NCI-H748 (cell line): ENCODE results near the gene RASGRF2.

ENCODE experiments used
- DNase-seq: peaks from one replicate; lab custom pipeline; 2025; ENCODE audit not compliant: unreplicated experiment; lab: John Stamatoyannopoulos, UW

Gene RASGRF2

DNA sequence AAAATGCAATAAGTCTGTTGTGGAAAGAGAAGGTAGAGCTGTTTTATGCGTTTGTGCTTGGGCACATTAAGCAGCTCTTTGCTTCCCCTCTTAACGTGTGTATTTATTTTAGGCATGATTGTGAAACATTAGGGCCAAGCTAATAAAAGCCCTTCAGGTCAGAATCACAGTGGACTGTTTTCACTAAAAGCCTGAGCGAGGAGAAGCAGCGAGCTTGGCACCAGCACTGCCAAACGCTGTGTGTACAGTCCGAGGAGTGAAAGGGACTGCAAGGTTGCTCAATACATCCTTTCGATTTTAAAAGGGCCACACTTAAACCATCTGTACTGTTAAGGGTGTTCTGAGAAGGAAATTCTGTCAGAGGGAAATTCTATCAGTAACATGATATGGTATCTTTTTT is 165.8 kb downstream of the RASGRF2 start:
- DNase-seq, result peak; percentile 49

DNA sequence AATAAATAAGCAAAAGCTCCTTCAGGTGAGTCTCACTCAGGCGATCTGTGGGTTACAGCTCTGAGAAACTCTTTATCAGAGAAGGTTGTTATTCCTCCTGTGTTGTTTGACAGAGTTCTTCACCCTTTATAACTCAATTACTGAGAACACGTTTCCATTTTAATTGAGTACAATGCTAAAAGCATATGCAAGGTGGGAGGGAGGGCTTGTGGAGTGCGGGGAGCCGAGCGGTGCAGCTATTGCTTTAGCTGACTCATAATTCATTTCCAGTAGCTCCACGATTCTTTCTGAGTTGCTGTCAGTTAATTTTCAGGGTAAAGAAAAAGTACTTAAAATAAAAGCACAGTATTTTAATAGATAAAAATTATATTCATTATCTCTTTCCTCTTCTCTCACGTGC is 168.3 kb downstream of the RASGRF2 start:
- no peak for DNase-seq

DNA sequence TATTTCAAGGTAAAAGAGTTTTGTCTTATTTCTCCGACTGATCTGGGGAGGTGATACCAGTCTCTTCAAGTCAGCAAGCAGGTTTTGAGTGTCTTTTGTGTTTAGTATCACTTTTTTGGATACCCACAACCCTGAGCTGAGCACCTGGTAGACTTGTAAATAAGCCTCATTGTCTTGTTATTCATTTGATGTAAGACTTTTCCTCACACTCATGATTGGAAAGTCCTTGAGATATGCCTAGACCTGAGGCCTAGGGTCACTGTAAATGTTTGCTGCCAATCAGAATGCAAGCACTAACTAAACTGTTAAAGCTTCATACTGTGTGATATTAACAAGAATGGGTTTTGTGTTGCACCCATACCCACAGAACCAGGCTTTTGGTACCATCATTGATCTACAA is 172.2 kb downstream of the RASGRF2 start:
- no peak for DNase-seq

DNA sequence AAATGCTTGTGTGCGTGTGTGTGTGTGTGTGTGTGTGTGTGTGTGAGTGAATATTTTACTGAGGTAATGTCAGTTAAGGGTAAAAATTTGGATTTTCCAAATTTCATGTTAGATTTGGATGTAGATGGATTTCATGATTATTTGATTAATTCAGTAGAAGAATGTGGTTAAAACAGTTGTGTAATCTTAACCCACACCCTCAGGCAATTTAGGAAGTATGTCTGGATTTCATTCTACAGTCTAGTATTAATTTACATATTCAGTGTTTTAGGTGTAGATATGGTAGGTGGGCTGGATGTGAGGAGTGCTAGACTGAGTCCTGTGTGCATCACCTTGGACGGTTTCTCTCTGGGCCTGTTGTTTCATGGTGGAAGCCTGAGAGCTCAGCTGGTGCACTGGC is 173.9 kb downstream of the RASGRF2 start:
- no peak for DNase-seq

DNA sequence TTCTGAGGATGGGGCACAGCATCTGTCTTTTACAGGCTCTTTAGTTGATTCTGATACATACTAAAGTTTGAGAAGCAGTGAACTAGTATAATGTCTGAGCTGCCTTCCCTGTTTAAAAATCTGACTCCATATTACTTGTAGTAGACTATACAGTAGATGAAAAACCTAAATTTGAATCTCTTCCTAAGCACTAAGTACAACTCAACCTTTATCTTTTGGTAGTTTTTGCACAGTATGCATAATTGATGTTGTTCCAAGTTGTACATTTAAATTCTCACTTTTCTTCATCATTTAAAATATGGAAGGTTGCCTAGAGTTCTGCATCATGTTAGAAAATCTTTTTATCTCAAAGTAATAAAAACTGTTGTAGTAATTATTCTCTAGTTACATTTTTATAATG is 174.4 kb downstream of the RASGRF2 start:
- no peak for DNase-seq

DNA sequence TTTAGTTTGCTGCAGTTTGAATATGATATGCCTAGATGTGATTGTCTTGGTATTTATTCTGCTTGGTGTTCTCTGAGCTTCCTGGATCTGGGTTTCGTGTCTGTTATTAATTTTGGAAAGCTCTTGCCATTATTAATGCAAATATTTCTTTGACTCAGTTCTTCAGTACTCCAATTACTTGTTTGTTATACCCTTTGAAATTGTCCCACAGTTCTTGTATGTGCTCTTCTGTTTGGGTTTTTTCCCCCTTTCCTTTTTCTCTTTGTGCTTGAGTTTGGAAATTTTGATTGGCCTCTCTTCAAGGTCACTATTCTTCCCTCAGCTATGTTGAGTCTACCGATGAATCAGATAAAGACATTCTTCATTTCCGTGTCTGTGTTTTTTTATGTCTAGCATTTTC is 176.4 kb downstream of the RASGRF2 start:
- DNase-seq, result no peak

DNA sequence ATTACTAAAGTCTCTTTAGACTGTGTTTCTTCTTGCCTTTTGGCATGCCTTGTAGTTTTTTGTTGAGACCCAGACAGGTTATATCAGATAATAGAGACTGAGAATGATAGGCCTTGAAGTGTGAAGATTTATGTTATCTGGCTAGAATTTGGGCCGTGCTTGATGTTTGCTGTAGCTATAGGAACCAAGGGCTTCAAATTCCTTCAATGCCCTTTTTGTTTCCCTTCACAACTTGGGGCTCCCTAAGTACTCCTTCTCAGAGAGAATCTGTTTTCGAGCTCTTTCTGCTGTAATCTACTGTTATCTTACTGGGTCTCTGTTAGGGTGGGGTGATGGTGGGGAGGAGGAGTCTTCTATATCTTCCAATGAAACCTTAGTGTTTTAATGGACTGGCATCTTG is 177.7 kb downstream of the RASGRF2 start:
- no peak for DNase-seq

DNA sequence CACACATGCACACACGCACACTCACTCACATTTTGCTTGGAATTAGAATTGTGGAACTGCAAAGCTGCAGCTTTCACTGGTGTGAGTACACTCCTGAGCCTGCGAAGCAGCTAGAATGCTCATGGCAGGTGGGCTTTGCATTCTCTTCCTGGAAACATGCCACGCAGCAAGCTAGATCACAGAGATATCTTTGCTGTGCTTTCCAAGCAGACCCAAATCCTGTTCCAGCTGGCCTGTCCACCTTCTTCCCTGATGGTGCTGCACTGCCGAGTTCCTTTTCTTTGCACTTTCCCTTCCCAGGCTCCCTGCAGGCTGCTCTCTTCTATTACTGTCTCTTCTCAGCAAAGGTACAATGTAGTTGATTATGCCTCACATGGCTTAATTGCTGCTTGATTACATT is 180.3 kb downstream of the RASGRF2 start:
- no peak for DNase-seq

DNA sequence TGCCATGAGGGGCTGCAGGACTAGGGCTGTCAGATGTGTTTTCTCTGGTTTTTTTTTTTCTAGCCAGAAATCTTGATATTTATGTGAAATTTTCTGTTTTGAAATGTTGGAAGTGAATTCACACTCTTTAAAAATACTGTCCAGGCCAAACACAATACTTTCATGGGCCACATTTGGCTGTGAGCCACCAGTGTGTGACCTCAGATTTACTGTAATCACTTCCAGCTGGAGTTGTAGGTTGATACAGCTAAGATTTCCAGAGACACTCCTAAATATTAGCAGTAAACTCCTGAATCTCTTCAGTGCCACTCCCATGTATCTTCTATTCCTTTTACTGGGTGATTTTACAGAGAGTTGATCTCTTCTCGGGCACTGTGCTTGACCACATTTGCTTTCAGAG is 180.8 kb downstream of the RASGRF2 start:
- DNase-seq, result no peak

DNA sequence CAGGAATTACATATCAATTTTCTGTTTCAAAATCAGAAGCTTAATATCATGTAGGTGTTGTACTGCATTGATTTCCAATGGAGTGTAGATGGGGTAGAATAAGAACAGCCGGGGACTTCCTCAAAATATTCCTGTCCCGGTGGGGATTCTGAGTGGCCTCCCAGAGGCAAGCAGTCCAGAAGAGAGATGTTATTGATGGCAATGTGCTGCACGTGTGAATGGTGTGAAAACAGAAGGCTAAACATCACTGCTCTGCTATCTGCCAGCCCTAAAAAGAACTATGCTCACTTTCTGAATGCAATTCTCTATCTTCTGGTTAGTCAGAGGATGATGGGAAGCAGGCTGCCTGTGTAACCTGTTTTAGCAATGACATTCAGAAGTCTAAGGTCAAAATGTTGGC is 181.9 kb downstream of the RASGRF2 start:
- DNase-seq, result no peak

DNA sequence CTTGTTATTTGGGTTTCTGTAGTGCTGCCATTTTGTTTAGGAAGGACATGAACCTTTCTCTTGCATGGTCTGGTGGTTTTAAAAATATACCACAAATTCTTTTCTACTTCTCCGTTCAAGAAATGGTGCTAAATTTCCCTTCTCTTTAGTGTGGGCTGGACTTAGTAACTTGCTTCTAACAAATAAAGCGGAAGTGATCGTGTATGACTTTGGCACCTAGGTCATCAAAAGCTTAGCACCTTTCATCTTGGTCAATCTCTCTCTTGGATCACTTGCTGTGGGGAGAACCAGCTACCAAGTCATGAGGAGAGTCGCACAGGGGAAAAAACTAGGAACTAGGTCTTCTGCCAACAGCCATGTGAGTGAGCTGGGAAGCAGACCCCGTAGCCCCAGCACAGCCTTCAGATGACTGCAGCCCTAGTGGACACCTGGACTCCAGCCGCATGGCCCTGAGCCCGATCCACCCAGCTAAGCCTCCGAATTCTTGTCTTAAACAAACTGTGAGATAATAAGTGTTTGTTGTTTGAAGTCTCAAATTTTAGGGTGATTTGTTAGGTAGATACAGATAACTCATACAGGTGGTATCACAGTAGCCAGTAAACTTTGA is 185.3 kb downstream of the RASGRF2 start:
- DNase-seq, result no peak

DNA sequence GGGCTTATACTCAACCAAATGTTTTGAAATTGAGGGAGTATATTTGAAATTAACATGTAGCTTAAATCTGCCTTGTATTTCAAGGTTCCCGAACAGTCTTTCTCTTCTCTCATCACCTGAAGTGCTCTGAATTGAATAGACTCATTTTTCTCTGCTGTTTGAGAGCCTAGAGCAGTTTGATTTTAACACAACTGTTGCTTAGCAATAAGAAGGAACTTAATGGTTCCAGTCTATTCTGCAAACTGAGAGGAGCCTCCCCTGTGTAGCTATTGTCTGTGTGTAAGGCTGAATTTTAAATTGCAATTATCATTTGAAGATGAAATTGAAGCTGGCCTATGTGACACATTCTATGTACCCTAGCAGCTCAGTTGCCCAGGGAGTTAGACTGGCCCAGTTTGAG is 185.9 kb downstream of the RASGRF2 start:
- peak; percentile 66 for DNase-seq

DNA sequence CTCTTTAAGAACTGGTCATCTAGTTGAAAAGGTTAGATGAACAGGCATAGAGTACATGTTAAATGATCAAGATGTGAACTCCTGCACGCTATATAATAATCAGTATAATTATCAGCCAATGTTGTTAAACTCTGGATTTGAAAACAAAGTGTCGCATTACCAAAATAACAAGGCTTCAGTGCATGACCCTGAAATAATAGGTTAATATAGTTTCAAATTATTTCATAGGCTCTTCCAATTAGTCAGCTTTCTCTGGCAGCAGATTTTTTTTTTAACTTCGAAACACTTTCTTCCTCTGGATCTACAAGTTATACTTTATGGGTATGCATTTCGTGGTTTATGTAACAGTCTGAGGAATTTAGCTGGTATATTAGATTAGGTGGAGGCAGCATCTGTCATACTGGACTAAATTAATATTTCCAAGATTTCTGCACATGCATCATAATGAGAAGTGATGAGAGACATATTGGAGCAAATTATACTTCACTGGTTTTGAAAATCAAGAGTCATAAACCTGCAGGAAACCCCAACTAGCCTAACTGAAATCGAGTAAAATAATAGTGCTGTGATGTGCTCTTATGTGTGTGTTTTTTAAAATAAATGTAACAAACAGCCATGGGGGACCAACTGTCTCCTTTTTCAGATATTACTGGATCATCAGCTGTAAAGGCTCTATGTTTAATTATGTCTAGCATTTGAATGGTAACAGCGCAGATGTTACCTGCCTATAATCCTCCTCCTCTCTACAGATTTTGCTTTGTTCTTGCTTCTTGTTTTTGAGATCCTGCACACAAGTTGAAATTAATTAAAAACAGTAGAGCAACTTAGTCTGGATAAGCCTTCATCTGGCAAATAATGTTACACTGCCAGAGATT is 187.1 kb downstream of the RASGRF2 start:
- DNase-seq, result no peak

DNA sequence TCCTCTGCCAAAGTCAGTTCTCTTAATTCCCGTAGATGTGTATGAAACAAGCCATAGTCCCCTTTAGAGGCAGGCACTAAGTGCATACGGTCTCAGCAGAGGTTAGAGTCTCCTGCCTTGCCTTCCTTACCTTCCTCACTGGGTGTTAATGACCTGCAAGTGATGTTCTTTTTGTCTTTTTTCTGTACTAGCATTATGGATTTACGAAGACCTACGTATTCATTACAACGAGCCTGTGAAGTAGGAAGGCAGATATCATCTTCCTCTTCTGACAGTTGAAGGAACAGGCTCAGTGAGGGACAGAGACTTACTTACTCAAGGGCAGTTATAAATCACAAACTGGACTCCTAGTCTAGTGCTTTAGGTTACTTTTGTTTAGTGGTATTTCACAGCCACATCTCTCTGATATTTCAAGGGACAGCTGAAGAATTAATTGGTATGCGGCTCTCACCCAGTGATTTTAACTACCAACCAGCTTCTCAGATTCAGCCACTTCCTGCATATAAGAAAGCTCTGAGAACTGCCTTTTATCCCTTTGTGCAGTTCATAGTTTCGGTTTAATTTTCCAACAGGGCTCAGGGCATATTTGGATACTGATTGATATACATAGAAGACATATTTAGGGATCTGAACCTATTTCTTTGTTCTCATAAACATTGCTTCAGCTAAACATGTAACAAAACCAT is 187.9 kb downstream of the RASGRF2 start:
- DNase-seq, result no peak

DNA sequence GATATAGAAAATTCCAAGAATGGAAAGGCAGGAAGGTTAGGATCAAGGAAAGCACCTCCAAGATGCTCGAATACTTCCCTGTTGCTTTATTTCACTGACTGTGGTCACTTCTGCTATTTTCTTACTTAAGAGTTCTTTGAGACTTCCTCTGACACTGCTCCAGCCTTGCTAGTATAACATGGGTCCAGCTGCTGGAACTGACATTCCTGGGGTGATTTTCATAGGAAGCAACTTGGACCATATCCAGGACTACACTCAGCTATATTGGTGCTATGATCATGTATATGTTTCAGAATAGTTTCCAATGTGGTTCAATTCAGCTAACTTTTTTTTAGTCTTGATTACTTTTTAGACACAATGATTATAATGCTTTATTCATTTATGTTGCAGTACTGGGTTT is 191.4 kb downstream of the RASGRF2 start:
- DNase-seq, result no peak

DNA sequence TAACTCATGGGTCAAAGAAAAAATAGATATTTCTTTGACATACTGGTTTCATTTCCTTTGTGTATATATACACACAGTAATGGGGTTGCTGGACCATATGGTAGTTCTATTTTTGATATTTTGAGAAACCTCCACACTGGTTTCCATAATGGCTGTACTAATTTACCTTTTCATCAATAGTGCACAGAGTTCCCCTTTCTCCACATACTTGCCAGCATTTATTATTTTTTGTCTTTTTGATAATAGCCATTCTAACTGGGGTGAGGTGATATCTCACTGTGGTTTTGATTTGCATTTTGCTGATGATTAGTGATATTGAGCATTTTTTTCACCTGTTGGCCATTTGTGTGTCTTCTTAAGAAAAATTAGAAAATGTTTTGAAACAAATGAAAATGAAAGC is 194.6 kb downstream of the RASGRF2 start:
- DNase-seq, result no peak

DNA sequence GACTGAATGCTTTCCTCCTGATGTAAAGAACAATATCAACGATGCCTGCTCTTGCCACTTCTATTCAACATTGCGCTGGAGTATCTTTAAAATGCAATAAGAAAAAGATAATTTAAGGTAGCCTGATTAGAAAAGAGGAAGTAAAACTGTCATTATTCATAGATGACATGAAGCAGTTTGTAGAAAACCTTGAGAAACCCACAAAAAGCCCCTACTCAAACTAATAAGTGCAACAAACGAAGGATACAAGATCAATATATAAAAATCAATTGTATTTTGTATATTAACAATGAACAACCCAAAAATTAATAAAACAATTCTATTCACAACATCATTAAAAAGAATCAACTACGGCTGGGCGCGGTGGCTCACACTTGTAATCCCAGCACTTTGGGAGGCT is 196.6 kb downstream of the RASGRF2 start:
- no peak for DNase-seq

DNA sequence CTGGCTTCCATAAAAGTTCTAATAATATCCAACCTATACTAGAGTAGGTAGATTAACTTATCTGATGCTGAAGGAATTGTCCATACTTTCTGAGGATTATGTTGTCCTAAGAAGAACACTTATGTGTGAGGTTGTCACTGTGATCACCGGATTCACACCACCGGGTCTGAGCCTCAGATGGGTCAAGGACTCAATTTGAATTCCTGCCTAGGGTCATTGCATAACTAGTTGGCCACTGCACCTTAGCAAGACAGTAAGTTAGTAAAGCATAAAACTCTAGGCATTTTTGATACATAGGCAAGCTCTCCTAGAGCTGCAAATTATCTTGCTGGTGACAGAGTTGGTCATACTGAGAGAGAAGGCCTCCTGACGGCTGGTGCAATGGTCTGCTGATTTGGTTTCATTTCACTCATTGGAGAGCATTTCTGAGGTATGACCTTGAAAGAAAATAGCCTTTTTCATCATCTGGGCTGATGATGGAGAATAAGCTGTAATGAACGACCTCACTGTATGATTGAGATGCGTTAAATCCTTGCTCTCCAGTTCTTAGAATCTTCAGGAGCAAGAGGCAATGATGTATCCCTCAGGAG is 200.9 kb downstream of the RASGRF2 start:
- no peak for DNase-seq

DNA sequence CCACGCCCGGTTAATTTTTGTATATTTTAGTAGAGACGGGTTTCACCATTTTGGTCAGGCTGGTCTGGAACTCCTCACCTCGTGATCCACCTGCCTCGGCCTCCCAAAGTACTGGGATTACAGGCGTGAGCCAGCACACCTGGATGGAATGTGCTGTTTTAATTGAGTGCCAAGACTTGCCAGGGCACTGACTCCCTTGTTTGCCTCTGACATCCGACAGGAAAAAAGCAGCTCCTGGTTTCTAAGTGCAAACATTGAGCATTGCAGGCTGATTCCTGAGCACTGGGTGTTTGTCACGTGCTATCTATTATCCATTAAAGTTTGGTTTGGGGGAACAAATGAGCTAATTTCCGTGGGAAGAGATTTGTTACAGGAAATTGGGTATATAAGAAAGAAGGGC is 202.3 kb downstream of the RASGRF2 start:
- no peak for DNase-seq

DNA sequence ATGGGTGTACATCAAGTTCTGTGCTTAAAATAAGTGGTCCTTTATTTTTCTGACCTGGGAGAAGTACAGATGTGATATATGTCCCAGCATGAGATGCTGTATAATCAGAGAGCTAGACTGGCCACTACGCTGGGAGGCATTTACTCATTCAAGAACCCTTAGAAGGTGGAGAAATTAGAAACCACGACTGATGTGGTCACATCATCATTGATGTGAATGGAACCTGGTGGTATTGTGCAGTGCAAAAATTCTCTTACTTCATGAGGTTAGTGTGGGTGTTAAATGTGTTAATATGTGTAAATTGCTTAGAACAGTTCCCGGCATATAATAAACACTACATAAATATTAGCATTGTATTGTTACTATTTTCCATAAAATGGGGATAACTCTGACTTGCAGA is 203.5 kb downstream of the RASGRF2 start:
- DNase-seq, result no peak

DNA sequence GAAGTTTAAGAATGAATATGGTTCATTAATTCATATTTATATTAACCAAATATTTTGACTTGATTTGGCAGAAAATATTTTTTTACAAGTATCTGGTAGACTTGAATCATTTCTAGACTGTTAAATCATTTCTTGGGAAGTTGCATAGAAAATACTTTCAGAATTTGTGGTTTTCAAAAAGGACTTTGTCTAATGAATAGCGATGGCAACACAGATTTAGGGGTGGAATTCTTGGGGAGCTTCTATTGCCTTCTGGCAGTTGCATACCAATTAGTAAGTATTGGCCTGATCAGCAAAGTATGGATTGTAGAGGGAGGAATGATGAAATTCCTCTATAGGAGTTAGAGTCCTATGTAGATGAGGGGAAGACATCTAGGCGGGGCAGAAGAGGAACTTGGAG is 204.3 kb downstream of the RASGRF2 start:
- no peak for DNase-seq

DNA sequence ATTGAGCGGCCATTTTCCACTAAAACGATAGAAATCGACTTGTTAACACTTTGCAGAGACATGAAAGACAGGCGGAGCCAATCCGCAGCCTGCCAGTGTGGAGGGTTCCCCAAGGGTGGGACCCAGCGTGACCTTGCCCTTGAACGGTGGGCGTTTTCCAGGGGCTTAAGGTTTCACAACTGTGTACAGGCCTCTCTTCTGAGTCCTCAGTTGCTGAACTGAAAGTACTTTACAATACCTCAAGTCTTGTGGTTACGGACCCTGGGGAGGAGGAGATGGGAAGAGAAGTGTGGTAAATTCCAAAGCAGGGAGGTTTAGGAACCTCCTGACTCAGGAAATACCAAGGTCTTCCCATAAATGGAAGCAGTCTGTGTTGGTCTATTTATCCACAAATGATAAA is 204.8 kb downstream of the RASGRF2 start:
- no peak for DNase-seq
